HepG2 (cell line): ENCODE measurements around the gene TRAPPC12. TPM values are rescaled to one million over a fixed set of nuclear protein-coding genes. Genes with fewer than 3 reads are reported as not detected.

Experiments
- ARNT2 ChIP-seq: sonication (generic); formaldehyde crosslinking; IDR thresholded peaks from 2 replicates; pipeline ENCODE4 v1.8.0; 2022; ENCODE audit warnings: mild to moderate bottlenecking, low read depth, missing genetic modification reagents, moderate library complexity
- GZF1 ChIP-seq: sonication (generic); formaldehyde crosslinking; IDR thresholded peaks from 2 replicates; pipeline ENCODE4 v1.5.1; 2020; ENCODE audit warnings: mild to moderate bottlenecking, missing genetic modification reagents
- HDAC6 ChIP-seq: fragments of 200-600 bp; sonication (generic); IDR thresholded peaks from 2 replicates; pipeline ENCODE4 v1.7.0; 2017; ENCODE audit warnings: mild to moderate bottlenecking, antibody characterized with exemption, low read length, low read depth
- KAT8 ChIP-seq: IDR thresholded peaks from 2 replicates; pipeline ENCODE4 v1.6.1; 2016; ENCODE audit warnings: missing genetic modification reagents, missing compliant biosample characterization
- KLF11 ChIP-seq: IDR thresholded peaks from 2 replicates; pipeline ENCODE4 v1.6.1; 2016; ENCODE audit warnings: missing compliant biosample characterization
- TBX3 ChIP-seq: fragments of 450-650 bp; IDR thresholded peaks from 2 replicates; pipeline ENCODE4 v1.6.1; 2017; ENCODE audit warnings: antibody characterized with exemption, mild to moderate bottlenecking, inconsistent platforms, borderline replicate concordance
- ZFP90 ChIP-seq: sonication (generic); formaldehyde crosslinking; IDR thresholded peaks from 2 replicates; pipeline ENCODE4 v1.8.0; 2022; ENCODE audit warnings: missing genetic modification reagents, mild to moderate bottlenecking, inconsistent platforms, borderline replicate concordance
- polyA plus RNA-seq, 8 experiments: library from polyadenylated mRNA; depleted of rRNA in 3 of 8; stranded (reverse) in 7 of 8; unstranded in 1 of 8; fragments of >200 nt; fragmentation: Illumina TruSeq in 4 of 8; extraction: Trizol in 4 of 8; gene quantifications; 2 replicates each; pipeline versions ENCODE4 v1.2.1 to v1.2.3, GENCODE V29; 2011 to 2016; ENCODE audit warnings: low read depth in 4 of 8, missing spikeins in 1 of 8, mixed read lengths in 1 of 8; ENCODE audit not compliant: insufficient read depth in 1 of 8
- total RNA-seq, 5 experiments: library from RNA; depleted of rRNA; stranded (reverse); fragments of >200 nt; fragmentation: Illumina TruSeq; extraction: Trizol; gene quantifications; 2 replicates each; pipeline ENCODE4 v1.2.3, GENCODE V29; 2016; ENCODE audit warnings: low read depth in 1 of 5
- TF ChIP-seq, protein P1 (sequence below): sonication (generic); formaldehyde crosslinking; IDR thresholded peaks from 2 replicates; pipeline ENCODE4 v1.4.0; 2020; ENCODE audit warnings: mild to moderate bottlenecking, missing genetic modification reagents
- TF ChIP-seq, protein P2 (sequence below): sonication (generic); formaldehyde crosslinking; IDR thresholded peaks from 2 replicates; pipeline ENCODE4 v1.8.1; 2022; ENCODE audit warnings: mild to moderate bottlenecking, missing genetic modification reagents
- TF ChIP-seq, protein P3 (sequence below): sonication (generic); formaldehyde crosslinking; IDR thresholded peaks from 2 replicates; pipeline ENCODE4 v1.8.1; 2023; ENCODE audit warnings: mild to moderate bottlenecking, inconsistent platforms, moderate library complexity, missing genetic modification reagents, borderline replicate concordance
- TF ChIP-seq, protein P4 (sequence below): IDR thresholded peaks from 2 replicates; pipeline ENCODE4 v1.4.0; 2020; ENCODE audit warnings: mild to moderate bottlenecking, missing genetic modification reagents
- TF ChIP-seq, protein P5 (sequence below): sonication (generic); formaldehyde crosslinking; IDR thresholded peaks from 2 replicates; pipeline ENCODE4 v1.9.0; 2021; ENCODE audit warnings: mild to moderate bottlenecking, missing genetic modification reagents

Gene TRAPPC12
- total and polyA plus RNA-seq, 2 of the 13 experiments (the other 11 are each of a cell fraction or from before 2014, with no cell fraction given): 46.4 to 97.7 TPM

DNA sequence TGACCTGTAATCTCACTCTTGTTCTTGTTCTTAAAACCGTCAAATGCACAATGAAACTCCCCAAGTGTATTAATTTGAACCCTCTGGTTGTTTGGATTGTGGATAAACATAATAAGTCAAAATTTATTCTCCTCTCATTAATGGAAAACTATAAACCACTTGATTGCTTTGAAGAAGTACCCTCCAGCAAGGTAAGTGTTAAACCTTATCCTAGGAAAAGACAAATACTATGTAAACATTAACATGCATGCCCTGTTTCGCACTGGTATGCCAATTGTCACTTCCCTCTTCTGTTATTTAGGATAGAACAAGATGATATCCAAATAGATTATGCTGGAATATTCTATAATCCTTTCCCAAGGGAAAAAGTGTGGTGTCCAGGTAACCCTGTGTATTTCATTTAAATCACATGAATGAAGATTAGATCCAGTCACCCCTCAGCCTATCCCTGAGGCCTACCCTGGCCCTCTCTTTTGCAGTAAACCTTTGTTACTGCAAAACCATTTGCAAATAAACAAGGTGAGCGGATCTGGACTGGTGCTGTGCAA is 138.5 kb downstream of the TRAPPC12 start (continued):
- TF ChIP-seq, protein P1, sequence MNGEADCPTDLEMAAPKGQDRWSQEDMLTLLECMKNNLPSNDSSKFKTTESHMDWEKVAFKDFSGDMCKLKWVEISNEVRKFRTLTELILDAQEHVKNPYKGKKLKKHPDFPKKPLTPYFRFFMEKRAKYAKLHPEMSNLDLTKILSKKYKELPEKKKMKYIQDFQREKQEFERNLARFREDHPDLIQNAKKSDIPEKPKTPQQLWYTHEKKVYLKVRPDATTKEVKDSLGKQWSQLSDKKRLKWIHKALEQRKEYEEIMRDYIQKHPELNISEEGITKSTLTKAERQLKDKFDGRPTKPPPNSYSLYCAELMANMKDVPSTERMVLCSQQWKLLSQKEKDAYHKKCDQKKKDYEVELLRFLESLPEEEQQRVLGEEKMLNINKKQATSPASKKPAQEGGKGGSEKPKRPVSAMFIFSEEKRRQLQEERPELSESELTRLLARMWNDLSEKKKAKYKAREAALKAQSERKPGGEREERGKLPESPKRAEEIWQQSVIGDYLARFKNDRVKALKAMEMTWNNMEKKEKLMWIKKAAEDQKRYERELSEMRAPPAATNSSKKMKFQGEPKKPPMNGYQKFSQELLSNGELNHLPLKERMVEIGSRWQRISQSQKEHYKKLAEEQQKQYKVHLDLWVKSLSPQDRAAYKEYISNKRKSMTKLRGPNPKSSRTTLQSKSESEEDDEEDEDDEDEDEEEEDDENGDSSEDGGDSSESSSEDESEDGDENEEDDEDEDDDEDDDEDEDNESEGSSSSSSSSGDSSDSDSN (CRISPR knock-in tag): no peak
- TF ChIP-seq GZF1 (CRISPR knock-in tag) (no peak; the same call in 1 of the 2 replicates), HDAC6 (no peak), ZFP90 (CRISPR knock-in tag) (no peak), KLF11 (0 out of 2 replicates have a peak, but pooled peaks have one; percentile 11), ARNT2 (CRISPR knock-in tag) (no peak), KAT8 (CRISPR knock-in tag) (peak; percentile 32; the same call in 1 of the 2 replicates), TBX3 (no peak)
- TF ChIP-seq, protein P2, sequence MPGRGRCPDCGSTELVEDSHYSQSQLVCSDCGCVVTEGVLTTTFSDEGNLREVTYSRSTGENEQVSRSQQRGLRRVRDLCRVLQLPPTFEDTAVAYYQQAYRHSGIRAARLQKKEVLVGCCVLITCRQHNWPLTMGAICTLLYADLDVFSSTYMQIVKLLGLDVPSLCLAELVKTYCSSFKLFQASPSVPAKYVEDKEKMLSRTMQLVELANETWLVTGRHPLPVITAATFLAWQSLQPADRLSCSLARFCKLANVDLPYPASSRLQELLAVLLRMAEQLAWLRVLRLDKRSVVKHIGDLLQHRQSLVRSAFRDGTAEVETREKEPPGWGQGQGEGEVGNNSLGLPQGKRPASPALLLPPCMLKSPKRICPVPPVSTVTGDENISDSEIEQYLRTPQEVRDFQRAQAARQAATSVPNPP (CRISPR knock-in tag): no peak; the same call in 1 of the 2 replicates
- TF ChIP-seq, protein P3, sequence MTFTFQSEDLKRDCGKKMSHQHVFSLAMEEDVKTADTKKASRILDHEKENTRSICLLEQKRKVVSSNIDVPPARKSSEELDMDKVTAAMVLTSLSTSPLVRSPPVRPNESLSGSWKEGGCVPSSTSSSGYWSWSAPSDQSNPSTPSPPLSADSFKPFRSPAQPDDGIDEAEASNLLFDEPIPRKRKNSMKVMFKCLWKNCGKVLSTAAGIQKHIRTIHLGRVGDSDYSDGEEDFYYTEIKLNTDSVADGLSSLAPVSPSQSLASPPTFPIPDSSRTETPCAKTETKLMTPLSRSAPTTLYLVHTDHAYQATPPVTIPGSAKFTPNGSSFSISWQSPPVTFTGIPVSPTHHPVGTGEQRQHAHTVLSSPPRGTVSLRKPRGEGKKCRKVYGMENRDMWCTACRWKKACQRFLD (CRISPR knock-in tag): no peak
- TF ChIP-seq, protein P4, sequence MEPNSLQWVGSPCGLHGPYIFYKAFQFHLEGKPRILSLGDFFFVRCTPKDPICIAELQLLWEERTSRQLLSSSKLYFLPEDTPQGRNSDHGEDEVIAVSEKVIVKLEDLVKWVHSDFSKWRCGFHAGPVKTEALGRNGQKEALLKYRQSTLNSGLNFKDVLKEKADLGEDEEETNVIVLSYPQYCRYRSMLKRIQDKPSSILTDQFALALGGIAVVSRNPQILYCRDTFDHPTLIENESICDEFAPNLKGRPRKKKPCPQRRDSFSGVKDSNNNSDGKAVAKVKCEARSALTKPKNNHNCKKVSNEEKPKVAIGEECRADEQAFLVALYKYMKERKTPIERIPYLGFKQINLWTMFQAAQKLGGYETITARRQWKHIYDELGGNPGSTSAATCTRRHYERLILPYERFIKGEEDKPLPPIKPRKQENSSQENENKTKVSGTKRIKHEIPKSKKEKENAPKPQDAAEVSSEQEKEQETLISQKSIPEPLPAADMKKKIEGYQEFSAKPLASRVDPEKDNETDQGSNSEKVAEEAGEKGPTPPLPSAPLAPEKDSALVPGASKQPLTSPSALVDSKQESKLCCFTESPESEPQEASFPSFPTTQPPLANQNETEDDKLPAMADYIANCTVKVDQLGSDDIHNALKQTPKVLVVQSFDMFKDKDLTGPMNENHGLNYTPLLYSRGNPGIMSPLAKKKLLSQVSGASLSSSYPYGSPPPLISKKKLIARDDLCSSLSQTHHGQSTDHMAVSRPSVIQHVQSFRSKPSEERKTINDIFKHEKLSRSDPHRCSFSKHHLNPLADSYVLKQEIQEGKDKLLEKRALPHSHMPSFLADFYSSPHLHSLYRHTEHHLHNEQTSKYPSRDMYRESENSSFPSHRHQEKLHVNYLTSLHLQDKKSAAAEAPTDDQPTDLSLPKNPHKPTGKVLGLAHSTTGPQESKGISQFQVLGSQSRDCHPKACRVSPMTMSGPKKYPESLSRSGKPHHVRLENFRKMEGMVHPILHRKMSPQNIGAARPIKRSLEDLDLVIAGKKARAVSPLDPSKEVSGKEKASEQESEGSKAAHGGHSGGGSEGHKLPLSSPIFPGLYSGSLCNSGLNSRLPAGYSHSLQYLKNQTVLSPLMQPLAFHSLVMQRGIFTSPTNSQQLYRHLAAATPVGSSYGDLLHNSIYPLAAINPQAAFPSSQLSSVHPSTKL (CRISPR knock-in tag): peak; percentile 16; the same call in 1 of the 2 replicates
- TF ChIP-seq, protein P5, sequence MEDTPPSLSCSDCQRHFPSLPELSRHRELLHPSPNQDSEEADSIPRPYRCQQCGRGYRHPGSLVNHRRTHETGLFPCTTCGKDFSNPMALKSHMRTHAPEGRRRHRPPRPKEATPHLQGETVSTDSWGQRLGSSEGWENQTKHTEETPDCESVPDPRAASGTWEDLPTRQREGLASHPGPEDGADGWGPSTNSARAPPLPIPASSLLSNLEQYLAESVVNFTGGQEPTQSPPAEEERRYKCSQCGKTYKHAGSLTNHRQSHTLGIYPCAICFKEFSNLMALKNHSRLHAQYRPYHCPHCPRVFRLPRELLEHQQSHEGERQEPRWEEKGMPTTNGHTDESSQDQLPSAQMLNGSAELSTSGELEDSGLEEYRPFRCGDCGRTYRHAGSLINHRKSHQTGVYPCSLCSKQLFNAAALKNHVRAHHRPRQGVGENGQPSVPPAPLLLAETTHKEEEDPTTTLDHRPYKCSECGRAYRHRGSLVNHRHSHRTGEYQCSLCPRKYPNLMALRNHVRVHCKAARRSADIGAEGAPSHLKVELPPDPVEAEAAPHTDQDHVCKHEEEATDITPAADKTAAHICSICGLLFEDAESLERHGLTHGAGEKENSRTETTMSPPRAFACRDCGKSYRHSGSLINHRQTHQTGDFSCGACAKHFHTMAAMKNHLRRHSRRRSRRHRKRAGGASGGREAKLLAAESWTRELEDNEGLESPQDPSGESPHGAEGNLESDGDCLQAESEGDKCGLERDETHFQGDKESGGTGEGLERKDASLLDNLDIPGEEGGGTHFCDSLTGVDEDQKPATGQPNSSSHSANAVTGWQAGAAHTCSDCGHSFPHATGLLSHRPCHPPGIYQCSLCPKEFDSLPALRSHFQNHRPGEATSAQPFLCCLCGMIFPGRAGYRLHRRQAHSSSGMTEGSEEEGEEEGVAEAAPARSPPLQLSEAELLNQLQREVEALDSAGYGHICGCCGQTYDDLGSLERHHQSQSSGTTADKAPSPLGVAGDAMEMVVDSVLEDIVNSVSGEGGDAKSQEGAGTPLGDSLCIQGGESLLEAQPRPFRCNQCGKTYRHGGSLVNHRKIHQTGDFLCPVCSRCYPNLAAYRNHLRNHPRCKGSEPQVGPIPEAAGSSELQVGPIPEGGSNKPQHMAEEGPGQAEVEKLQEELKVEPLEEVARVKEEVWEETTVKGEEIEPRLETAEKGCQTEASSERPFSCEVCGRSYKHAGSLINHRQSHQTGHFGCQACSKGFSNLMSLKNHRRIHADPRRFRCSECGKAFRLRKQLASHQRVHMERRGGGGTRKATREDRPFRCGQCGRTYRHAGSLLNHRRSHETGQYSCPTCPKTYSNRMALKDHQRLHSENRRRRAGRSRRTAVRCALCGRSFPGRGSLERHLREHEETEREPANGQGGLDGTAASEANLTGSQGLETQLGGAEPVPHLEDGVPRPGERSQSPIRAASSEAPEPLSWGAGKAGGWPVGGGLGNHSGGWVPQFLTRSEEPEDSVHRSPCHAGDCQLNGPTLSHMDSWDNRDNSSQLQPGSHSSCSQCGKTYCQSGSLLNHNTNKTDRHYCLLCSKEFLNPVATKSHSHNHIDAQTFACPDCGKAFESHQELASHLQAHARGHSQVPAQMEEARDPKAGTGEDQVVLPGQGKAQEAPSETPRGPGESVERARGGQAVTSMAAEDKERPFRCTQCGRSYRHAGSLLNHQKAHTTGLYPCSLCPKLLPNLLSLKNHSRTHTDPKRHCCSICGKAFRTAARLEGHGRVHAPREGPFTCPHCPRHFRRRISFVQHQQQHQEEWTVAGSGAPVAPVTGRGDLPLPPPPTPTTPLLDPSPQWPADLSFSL (CRISPR knock-in tag): no peak
